Panc1 (cell line): ENCODE results near the gene HNF4A.

Source experiments
- CTCF ChIP-seq: fragments of 450-650 bp; IDR thresholded peaks from 2 replicates; pipeline ENCODE4 v1.5.1; 2017; ENCODE audit warnings: mild to moderate bottlenecking
- REST ChIP-seq, 2 experiments: IDR thresholded peaks; 2 replicates each; pipeline ENCODE4 v1.6.1; 2011 to 2012; ENCODE audit warnings: low read depth in 2 of 2, control low read depth in 1 of 2, low read length in 1 of 2, mild to moderate bottlenecking in 1 of 2, moderate library complexity in 1 of 2; ENCODE audit not compliant: insufficient read depth in 1 of 2

- TF ChIP-seq CTCF (no peak), REST (IDR thresholded peaks at IDR 0.05; ENCODE audit: insufficient read depth in 1 of 2, low read depth in 2 of 2, low read length in 1 of 2) (no peak)
These were observed 55.1 kb downstream of the HNF4A start for GRCh38 chr20:44410583-44411019.
